OCI-LY3 (cell line): Measurements from ENCODE around the gene FBXO42.

Experiments used
- H2AFZ ChIP-seq: fragments of 200-600, 300-600 bp; shearing (Covaris generic); 2 replicates; pipeline ENCODE4 v1.6.0; 2014; ENCODE audit warnings: antibody characterized with exemption, low read depth, low read length
- H3K27ac ChIP-seq: fragments of 200-600, 300-600 bp; sonication (generic); 2 replicates; pipeline ENCODE4 v1.5.1; 2014; ENCODE audit warnings: mild to moderate bottlenecking, low read length, moderate library complexity, mixed read lengths
- H3K27me3 ChIP-seq: fragments of 200-600, 300-600 bp; sonication (generic); 2 replicates; pipeline ENCODE4 v1.6.1; 2014; ENCODE audit warnings: low read depth, low read length, mixed read lengths
- H3K36me3 ChIP-seq: fragments of 200-600, 300-600 bp; sonication (generic); replicated peaks from 2 replicates; pipeline ENCODE3; 2014; ENCODE audit warnings: low read depth, low read length, mixed read lengths
- H3K4me1 ChIP-seq: fragments of 300-600, 200-600 bp; sonication (generic); 2 replicates; pipeline ENCODE4 v1.6.1; 2014; ENCODE audit warnings: low read length, mixed read lengths
- H3K4me2 ChIP-seq: fragments of 200-600, 300-600 bp; sonication (generic); 2 replicates; pipeline ENCODE4 v1.6.1; 2014; ENCODE audit warnings: low read length, mixed read lengths
- H3K4me3 ChIP-seq: fragments of 300-600, 200-600 bp; sonication (generic); 2 replicates; pipeline ENCODE4 v1.5.1; 2014; ENCODE audit warnings: antibody characterized with exemption, mild to moderate bottlenecking, low read length, moderate library complexity
- H3K79me2 ChIP-seq: fragments of 300-600, 200-600 bp; shearing (Covaris generic); 2 replicates; pipeline ENCODE4 v1.6.1; 2014; ENCODE audit warnings: mild to moderate bottlenecking, low read length, mixed read lengths
- H3K9ac ChIP-seq: fragments of 300-600, 200-600 bp; shearing (Covaris generic); 2 replicates; pipeline ENCODE4 v1.6.0; 2014; ENCODE audit warnings: mild to moderate bottlenecking, low read length, moderate library complexity
- H3K9me3 ChIP-seq: fragments of 200-600, 300-600 bp; shearing (Covaris generic); 2 replicates; pipeline ENCODE4 v1.6.1; 2014; ENCODE audit warnings: low read length, mixed read lengths; ENCODE audit not compliant: insufficient read depth
- H4K20me1 ChIP-seq: fragments of 200-600, 300-600 bp; sonication (generic); 2 replicates; pipeline ENCODE4 v1.6.1; 2016; ENCODE audit warnings: low read length, mixed read lengths; ENCODE audit not compliant: insufficient read depth
- CTCF ChIP-seq: fragments of 200-600, 300-600 bp; sonication (generic); IDR thresholded peaks from 2 replicates; pipeline ENCODE4 v1.5.1; 2014; ENCODE audit warnings: antibody characterized with exemption, low read length, low read depth
- EZH2phosphoT487 ChIP-seq: fragments of 200-600 bp; shearing (Covaris generic); IDR thresholded peaks from 2 replicates; pipeline ENCODE4 v1.6.1; 2018; ENCODE audit warnings: antibody characterized with exemption, mixed run types, low read depth

FBXO42 gene

DNA sequence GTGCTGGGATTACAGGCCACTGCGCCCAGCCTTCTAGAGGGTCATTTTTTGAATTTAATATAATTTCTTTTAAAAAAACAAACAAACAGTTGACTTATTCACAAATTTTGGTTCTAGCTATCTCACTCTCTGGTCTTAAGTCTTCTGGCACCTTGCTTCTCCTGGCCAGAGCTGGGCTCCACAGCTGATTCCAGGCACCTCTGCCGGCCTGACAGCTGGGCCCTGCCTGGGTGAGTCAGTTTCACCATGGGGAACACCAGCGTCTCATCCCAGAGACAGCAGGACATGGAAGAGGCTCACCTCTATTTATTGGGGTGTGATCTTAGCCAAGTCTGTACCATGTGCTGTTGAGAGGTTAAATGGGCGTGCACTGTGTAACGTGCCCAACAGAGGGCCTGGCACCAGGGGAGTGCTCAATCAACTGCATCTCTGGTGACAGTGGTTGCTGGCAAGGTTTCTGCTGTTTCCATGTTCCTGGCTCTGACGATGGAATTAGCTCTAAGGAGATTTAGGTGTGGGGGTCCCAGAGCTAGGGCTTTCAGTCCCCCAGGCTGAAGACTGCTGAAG is 116.3 kb downstream of the FBXO42 start:
- no peaks in the 10 kb centered on the region for H4K20me1 ChIP-seq
- H3K36me3 ChIP-seq = no peaks in the 10 kb centered on the region
- peak overlapping the region; percentile 77 for H3K4me2 ChIP-seq
- H3K9ac ChIP-seq = peak overlapping the region; percentile 84
- 0 out of 2 replicates have a peak overlapping the region, but pooled peaks have one; percentile 69 for H2AFZ ChIP-seq
- H3K4me1 ChIP-seq = peaks cover 11% of the 10 kb centered on the region
- H3K9me3 ChIP-seq = no peaks in the 10 kb centered on the region
- no peak for TF ChIP-seq EZH2phosphoT487
- TF ChIP-seq CTCF = peak; percentile 7; the same call in 1 of the 2 replicates
- no peaks in the 10 kb centered on the region for H3K27me3 ChIP-seq
- peak overlapping the region; percentile 96 for H3K4me3 ChIP-seq
- H3K79me2 ChIP-seq = no peaks in the 10 kb centered on the region
- H3K27ac ChIP-seq = no peak overlapping the region

DNA sequence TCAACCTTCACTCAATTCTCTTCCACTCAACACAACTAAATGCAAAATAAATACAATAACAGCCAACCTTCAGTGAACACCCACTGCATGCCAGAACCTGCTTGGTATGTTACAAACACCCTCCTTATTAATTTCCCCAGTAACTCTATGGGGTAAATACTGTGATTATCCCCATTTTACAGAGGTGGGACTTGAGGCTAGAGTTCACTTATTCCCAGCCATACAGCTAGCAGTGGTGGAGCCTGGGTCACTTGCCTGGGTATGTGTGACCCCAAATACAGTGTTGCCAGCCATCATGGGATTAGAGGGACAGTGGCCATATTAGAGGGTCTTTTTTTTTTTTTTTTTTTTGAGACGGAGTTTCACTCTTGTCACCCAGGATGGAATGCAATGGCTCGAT is 116.9 kb downstream of the FBXO42 start:
- H3K27me3 ChIP-seq = no peaks in the 10 kb centered on the region
- H2AFZ ChIP-seq = no peak overlapping the region
- H3K27ac ChIP-seq = no peak overlapping the region
- no peaks in the 10 kb centered on the region for H4K20me1 ChIP-seq
- no peaks in the 10 kb centered on the region for H3K9me3 ChIP-seq
- H3K4me3 ChIP-seq = no peak overlapping the region
- H3K9ac ChIP-seq = no peak overlapping the region
- H3K4me1 ChIP-seq = peaks cover 11% of the 10 kb centered on the region
- H3K36me3 ChIP-seq = no peaks in the 10 kb centered on the region
- no peaks in the 10 kb centered on the region for H3K79me2 ChIP-seq
- TF ChIP-seq CTCF (no peak), EZH2phosphoT487 (no peak)
- H3K4me2 ChIP-seq = no peak overlapping the region

DNA sequence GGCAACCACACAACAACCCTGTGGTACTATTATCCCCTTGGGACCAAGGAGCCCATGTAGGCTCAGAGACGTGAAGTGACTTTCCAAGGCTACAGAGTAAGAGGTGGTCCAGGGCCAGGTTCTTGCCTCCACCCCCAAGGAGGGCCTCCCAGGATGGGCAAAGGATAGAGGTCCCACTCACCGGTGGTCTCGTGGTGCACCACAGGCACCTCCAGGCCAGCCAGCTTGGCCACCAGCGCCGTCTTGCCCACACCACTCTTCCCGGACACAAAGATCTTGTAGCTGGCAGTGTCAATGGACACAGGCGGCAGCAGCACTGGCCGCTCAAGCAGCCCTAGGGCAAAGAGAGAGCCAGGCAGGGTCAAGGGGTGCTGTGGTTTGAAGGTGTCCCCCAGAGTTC is 118.8 kb downstream of the FBXO42 start:
- Histone ChIP-seq H3K4me1 (peaks cover 11% of the 10 kb centered on the region), H3K4me2 (no peak overlapping the region), H3K27ac (no peak overlapping the region), H3K9ac (no peak overlapping the region), H2AFZ (no peak overlapping the region), H3K79me2 (no peaks in the 10 kb centered on the region), H3K36me3 (no peaks in the 10 kb centered on the region), H3K4me3 (no peak overlapping the region), H3K27me3 (no peaks in the 10 kb centered on the region), H4K20me1 (no peaks in the 10 kb centered on the region), H3K9me3 (no peaks in the 10 kb centered on the region)
- TF ChIP-seq EZH2phosphoT487 (no peak), CTCF (no peak)

GRCh38 chr1:16232316-16232710 is 120.0 kb downstream of the FBXO42 start:
- H3K9ac ChIP-seq = no peak overlapping the region
- H3K4me3 ChIP-seq = no peak overlapping the region
- H3K4me1 ChIP-seq = peaks cover 5% of the 10 kb centered on the region
- TF ChIP-seq EZH2phosphoT487 (no peak), CTCF (no peak)
- H3K27me3 ChIP-seq = no peaks in the 10 kb centered on the region
- no peak overlapping the region for H3K27ac ChIP-seq
- H3K79me2 ChIP-seq = no peaks in the 10 kb centered on the region
- H3K9me3 ChIP-seq = no peaks in the 10 kb centered on the region
- H3K4me2 ChIP-seq = no peak overlapping the region
- no peak overlapping the region for H2AFZ ChIP-seq
- H4K20me1 ChIP-seq = no peaks in the 10 kb centered on the region
- no peaks in the 10 kb centered on the region for H3K36me3 ChIP-seq
